Activated gamma-delta T cell (primary cell): ENCODE data around the gene WDR90.

Experiments
- DNase-seq: peaks from one replicate; lab custom pipeline; 2025; lab: John Stamatoyannopoulos, UW

The WDR90 gene

DNA sequence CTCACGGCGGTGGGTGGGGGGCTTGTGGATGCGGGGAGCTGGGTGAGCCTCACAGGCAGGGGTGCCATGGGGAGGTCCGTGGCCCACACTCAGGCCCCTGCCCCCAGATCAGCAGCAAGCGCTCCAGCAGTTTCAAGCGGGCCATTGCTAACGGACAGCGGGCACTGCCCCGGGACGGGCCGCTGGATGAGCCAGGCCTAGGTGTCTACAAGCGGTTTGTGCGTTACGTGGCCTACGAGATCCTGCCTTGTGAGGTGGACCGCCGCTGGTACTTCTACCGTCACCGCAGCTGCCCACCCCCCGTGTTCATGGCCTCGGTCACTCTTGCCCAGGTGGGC is 27.4 kb downstream of the WDR90 start:
- no peak for DNase-seq

GRCh38 chr16:676913-677312 is 27.7 kb downstream of the WDR90 start:
- DNase-seq, result no peak

GRCh38 chr16:677316-678190 is 28.4 kb downstream of the WDR90 start:
- DNase-seq, result no peak

DNA sequence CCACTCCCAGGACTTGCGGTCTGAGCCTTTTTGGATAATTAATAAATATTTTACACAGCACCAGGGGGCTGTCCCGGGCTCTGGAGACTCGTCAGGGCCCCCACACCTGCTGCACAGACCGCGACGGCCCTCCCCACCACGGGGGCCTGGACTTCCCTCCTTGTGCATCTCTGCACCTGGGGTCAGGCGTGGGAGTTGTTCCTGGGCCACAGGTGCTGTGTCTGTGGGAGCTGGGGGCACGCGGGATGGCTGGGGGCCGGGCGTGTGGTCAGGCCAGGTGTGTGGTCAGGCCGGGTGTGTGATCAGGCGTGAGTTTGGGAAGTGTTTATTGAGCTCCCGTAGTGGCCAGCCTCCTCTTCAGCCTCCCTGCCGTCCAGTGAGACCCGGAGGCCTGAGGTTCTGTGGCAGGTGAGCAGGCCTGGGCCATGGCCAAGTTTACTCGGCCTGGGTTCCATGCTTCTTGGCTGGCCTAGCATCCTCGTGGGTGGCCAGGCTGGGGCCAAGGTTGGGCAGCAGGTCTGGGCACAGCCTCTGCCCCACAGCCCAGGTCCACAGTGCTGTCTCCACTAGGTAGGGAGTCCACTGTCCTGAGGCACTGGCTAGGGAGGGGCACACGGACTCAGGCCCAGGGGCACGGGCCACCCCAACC is 29.2 kb downstream of the WDR90 start:
- no peak for DNase-seq

DNA sequence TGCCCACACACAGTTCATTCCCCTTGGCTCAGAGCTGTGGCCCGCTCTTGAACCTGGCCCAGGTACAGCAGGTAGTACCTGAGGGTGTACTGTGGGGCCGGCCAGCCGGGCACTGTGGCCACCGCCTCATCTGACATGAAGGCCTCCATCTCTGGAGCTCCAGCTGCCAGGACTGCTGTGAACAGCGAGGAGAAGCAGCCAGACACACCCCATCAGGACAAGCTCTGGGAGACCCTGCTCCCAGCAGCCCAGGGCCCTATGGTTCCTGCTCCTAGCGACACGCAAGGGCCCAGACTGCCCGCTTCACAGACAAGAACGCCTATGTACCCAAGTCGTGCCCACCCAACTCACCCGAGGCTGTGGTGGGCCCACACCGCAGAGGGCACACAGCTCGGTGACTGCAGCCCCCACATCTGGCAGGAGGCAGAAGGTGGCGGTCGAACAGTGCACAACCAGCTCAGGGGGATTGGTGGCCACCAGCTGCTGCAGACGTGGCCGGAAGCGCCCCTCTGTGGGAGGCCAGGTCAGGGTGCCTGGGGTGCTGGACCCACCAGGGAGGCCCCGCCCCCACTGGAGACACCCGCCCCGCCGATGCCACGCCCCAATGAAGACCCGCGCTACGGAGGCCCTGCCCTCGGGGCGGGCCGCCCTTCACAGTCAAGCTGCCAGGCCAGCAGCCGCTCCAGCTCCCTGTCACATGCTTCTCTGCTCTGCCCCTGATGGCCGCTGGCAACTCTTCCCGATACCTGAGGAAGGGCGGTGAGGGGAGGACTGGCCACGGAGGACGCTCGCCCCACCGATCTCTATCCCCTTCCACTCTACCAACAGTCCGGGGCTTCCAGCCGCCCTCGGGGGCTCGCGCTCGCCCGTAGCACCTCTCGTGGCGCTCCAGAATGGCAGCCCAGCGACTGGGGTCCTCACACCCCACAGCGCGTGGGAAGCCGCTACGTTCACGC is 30.0 kb downstream of the WDR90 start:
- DNase-seq, result no peak

DNA sequence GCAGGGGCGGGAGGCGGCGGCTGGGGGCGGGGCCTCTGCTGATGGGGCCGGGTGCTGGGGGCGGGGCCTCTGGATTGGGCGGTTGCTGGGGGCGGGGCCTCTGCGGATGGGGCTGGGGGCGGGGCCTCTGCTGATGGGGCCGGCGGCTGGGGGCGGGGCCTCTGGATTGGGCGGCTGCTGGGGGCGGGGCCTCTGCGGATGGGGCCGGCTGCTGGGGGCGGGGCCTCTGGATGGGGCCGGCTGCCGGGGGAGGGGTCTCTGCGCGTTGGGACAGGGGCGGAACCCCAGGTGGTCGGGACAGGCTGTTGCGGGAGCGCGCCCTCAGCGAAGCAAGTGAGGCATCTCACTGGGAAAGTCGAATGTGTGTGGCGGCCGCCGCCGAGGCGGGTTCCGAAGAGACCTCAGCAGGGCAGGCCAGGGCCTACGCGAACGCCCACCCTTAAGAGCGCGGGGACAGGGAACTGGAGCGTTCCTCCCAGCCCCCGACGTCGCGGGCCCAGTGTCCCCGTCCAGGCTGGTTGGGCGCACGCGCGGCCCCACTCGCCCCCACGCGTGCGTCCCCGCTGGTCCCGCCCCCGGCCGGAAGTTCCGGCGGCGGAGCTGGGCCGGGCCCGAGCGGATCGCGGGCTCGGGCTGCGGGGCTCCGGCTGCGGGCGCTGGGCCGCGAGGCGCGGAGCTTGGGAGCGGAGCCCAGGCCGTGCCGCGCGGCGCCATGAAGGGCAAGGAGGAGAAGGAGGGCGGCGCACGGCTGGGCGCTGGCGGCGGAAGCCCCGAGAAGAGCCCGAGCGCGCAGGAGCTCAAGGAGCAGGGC is 30.9 kb downstream of the WDR90 start, which contains the start of gene STUB1:
Gene STUB1 (plus strand): TSS at position 597 of the 811 bp plus-strand sequence. CDS start 116 bp downstream, at position 713.
- peak; percentile 87 for DNase-seq

DNA sequence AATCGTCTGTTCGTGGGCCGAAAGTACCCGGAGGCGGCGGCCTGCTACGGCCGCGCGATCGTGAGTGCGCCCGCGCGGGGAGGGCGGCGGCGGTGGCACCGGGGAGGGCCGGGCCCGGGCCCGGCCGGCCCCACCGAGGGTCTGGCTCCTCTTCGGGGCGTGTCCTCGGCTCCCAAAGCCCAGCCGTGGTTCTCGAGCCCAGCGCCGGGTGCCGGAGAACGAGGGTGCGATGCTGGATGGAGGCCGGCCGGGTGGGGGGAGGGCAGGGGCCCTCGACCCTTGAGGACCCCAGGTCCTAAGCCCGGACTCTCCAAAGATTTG is 31.4 kb downstream of the WDR90 start:
- DNase-seq, result no peak

DNA sequence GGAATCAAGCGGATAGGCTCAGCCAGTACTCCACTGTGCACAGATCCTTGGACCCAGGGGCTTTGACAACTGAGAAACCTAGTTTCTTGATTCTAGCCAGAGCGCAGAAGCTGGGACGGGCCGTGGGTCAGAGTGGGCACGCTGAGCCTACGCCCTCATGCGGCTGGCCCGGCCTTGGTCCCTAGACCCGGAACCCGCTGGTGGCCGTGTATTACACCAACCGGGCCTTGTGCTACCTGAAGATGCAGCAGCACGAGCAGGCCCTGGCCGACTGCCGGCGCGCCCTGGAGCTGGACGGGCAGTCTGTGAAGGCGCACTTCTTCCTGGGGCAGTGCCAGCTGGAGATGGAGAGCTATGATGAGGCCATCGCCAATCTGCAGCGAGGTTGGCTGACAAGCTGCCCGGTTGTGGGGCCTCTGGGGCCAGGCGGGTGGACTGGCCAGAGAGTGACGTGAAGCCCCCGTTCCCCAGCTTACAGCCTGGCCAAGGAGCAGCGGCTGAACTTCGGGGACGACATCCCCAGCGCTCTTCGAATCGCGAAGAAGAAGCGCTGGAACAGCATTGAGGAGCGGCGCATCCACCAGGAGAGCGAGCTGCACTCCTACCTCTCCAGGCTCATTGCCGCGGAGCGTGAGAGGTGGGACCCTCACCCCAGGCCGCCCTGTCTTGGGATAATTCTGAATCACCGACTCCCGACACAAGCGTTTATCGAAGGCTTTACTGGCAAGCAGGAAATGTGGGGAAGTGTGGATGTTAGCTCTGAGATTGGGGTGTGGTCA is 32.0 kb downstream of the WDR90 start:
- no peak for DNase-seq

GRCh38 chr16:681746-682427 is 32.7 kb downstream of the WDR90 start:
- no peak for DNase-seq

GRCh38 chr16:682493-683395 is 33.6 kb downstream of the WDR90 start:
- no peak for DNase-seq

GRCh38 chr16:683396-684070 is 34.4 kb downstream of the WDR90 start:
- no peak for DNase-seq

DNA sequence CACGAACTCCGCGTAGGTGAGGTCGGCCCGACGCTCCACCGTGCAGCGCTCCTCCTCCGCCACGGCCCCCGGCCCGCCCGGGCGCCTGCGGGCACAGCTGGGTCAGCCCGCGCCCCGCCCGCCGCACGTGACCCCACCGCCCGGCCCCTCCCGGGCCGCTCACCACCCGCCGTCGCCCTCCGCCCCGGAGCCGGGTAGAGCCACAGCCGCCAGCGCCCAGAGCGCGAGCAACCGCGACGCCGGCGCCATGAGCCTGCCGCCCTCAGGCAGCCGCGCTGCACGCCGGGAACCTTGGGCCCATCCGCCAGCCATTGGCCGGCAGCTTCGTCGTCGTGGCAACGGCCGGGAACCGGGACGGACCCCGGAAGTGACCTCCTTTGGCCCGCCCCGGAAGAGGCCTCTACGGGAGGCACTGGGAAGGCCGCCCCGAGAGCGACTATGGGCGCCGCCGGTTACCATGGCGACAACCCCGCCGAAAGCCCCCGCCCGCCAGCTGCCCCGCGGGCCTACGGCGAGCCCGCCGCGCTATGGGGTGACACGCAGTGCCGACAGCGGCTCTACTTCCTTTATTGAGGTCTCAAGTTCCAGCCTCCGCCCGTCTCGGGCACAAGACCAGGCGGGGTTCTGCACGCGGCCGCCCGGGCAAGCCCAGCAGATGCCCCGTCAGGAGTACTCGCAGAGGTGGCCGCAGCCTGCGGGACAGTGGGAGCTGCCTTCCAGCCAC is 35.1 kb downstream of the WDR90 start, which contains the start of gene JMJD8:
Gene JMJD8 (minus strand): TSS at position 264 of the 724 bp plus-strand sequence. CDS start 15 bp downstream, at position 249.
- DNase-seq, result peak; percentile 94

DNA sequence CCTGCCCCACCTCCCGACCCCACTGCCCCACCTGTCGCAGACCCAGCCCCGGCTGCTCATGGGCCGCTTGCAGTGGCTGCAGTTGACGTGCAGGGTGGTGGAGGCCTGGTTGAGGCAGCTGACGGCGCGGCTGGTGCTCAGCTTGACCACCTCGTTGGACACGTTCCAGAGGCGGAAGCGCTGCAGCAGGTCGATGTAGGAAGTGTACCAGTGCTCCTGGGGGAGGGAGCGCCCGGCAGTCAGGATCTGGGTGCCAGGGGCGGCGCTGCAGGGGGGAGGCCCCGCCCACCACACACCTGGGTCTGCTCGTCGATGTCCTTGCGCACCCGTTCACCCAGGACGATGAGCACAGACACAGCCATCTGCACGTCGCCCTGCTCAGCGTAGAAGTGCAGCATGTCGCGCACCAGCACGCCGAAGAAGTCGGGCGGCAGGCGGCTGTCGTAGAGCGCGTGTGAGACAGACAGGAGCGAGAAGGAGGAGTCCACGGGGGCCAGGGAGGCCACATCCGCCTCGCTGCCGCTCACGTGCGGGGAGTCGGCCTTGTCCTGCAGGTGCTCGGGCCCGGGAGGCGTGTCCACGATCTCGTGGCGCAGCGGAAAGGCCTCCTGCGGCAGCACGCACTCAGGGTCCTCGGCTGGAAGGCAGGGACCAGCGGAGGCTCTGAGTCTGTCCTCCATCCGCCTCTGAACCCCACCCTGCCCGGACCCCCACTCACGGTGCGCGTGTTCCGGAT is 36.0 kb downstream of the WDR90 start:
- DNase-seq, result no peak

DNA sequence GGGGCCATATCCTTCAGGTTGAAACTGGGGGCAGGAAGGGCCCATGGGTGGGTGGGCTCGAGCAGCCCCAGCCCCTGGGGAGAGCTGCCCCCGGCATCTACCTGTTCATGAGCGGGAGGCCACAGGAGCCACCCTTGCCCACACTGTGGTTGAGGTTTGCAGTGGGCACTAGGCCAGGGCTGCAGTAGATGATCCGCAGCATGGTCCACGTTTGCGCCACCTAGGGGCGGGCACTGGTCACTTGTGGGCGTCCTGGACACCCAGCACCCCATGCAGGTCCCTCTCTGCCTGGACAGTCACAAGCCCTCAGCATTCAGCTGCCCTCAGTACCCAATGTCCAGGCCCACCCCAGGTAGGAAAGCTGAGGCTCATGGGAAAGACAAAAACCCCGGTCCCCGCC is 36.8 kb downstream of the WDR90 start:
- no peak for DNase-seq

- DNase-seq, result no peak
These were observed 37.5 kb downstream of the WDR90 start for GRCh38 chr16:686459-687260.

GRCh38 chr16:687499-687898 is 38.3 kb downstream of the WDR90 start:
- DNase-seq, result no peak
